22Rv1 (cell line): ENCODE measurements around the gene SOCS6.

Experiments used
- H3K27ac ChIP-seq: fragments of 450-650 bp; 2 replicates; pipeline ENCODE4 v1.5.1; 2017
- ZFX ChIP-seq: fragments of 450-650 bp; IDR thresholded peaks from 2 replicates; pipeline ENCODE4 v1.6.1; 2017; ENCODE audit warnings: antibody characterized with exemption, borderline replicate concordance
- TF ChIP-seq, protein P1 (sequence below): fragments of 450-650 bp; IDR thresholded peaks from 2 replicates; pipeline ENCODE4 v1.5.1; 2017; ENCODE audit warnings: mild to moderate bottlenecking

The SOCS6 gene

DNA sequence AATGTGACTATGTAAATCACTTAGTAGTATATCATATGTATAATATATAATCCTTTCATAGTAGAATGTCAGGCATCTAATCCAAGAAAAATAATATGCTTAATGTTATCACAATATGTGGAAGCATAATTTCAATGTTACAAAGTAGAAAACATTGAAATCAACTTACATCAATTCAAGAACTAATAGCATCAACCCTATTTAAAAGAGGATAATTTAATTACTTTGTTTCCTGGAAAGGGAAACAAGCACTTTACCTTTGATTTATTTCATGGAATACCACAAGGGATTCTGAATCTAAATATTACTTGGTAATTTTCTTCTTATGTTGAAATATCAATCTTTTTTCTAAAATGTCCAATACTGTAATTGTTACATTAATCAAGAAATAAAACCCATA lies 30.6 kb upstream of the SOCS6 start:
- TF ChIP-seq, protein P1, sequence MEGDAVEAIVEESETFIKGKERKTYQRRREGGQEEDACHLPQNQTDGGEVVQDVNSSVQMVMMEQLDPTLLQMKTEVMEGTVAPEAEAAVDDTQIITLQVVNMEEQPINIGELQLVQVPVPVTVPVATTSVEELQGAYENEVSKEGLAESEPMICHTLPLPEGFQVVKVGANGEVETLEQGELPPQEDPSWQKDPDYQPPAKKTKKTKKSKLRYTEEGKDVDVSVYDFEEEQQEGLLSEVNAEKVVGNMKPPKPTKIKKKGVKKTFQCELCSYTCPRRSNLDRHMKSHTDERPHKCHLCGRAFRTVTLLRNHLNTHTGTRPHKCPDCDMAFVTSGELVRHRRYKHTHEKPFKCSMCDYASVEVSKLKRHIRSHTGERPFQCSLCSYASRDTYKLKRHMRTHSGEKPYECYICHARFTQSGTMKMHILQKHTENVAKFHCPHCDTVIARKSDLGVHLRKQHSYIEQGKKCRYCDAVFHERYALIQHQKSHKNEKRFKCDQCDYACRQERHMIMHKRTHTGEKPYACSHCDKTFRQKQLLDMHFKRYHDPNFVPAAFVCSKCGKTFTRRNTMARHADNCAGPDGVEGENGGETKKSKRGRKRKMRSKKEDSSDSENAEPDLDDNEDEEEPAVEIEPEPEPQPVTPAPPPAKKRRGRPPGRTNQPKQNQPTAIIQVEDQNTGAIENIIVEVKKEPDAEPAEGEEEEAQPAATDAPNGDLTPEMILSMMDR = no peak
- TF ChIP-seq ZFX = no peak
- no peak overlapping the region for H3K27ac ChIP-seq

DNA sequence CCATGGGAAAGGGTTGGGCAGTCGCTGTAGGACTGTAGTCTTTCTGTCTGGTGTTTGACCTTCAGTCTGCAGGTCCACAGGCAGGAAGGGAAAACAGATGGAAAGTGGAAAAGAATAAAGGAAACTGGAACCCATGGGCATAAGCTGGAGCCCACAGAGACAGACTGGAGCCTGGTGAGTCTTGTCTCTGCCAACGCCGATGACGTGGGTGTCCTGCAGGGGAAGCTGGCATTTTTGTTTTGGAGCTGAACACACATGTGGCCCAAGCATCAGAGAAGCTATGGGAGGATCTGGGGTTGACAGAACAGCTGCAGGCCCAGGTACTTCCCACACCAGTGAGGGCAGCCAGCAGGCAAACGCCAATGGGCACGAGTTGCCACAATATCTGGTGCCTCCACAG lies 28.2 kb upstream of the SOCS6 start:
- TF ChIP-seq, protein P1 = no peak
- no peak for TF ChIP-seq ZFX

DNA sequence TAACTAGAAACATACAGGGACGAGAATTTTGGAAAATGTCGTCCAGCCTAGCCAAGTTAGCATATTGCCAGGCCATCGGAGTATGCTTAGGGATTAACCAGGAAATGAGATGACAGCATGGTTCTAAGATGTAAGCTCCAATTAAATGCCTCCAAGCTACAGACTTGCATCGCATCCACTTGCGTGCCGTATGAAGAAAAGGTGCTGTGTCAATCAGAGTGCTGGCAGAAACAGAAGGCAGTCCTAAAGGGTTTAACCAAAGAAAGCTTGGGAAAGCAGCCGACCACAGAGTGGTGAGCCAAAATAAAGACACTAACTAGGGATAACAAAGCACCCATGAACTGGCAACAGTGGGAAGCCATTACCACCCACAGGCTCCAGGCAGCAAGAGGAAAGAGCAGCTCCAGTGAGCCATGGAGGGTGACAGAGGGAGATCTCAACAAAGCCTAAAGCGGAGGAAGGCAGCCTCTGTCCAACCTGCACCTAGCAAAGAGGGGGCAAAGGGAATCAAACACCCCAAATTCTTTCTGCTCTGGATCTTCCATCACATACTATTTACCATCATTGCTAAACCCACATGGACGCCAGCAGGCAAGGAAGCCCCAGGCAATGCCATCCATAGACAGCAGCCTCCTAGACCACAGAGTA lies 27.6 kb upstream of the SOCS6 start:
- TF ChIP-seq ZFX = no peak
- TF ChIP-seq, protein P1 = no peak
- no peak overlapping the region for H3K27ac ChIP-seq

More for the DNA sequence above, 28.2 kb upstream of the SOCS6 start:
- H3K27ac ChIP-seq = no peak overlapping the region

DNA sequence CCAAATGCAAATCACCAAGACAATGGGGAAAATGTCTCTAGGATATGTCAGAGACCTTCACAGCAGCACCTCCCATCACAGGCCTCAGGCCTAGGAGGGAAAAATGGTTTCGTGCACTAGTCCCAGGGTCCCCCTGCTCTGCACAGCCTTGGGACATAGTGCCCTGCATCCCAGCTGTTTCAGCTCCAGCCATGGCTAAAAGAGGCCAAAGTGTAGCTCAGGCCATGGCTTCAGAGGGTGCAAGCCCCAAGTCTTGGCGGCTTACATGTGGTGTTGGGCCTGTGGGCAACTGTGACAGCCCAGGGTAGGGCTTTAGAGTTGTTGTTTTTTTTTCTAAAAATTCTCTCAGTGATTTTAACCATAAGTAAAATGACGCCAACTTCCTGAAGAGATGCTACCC lies 25.5 kb upstream of the SOCS6 start:
- no peak overlapping the region for H3K27ac ChIP-seq
- no peak for TF ChIP-seq ZFX
- TF ChIP-seq, protein P1 = no peak

- TF ChIP-seq, protein P1 = no peak
- no peak for TF ChIP-seq ZFX
- H3K27ac ChIP-seq = no peak overlapping the region
Observed at GRCh38 chr18:70271742-70272141, 17.1 kb upstream of the SOCS6 start.

DNA sequence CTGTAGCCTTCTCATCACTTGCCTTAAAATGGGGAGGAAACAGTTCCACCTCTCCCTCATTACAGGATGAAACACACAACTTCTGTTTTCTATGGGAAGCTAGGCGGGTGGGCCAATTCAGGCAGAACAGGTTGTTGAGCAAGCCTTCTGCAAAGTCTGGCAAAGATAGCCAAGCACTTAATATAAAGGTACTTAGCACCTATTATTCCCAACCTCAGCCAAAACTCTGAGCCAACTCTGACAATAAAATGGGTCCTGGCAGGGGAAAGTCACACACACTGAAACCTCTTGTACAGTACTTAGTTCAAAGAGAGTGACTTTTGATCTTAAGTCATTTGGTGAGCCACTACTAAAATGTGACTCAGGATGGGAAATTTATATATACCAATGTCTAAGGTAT lies 15.8 kb upstream of the SOCS6 start:
- TF ChIP-seq, protein P1 = no peak
- no peak for TF ChIP-seq ZFX
- no peak overlapping the region for H3K27ac ChIP-seq

DNA sequence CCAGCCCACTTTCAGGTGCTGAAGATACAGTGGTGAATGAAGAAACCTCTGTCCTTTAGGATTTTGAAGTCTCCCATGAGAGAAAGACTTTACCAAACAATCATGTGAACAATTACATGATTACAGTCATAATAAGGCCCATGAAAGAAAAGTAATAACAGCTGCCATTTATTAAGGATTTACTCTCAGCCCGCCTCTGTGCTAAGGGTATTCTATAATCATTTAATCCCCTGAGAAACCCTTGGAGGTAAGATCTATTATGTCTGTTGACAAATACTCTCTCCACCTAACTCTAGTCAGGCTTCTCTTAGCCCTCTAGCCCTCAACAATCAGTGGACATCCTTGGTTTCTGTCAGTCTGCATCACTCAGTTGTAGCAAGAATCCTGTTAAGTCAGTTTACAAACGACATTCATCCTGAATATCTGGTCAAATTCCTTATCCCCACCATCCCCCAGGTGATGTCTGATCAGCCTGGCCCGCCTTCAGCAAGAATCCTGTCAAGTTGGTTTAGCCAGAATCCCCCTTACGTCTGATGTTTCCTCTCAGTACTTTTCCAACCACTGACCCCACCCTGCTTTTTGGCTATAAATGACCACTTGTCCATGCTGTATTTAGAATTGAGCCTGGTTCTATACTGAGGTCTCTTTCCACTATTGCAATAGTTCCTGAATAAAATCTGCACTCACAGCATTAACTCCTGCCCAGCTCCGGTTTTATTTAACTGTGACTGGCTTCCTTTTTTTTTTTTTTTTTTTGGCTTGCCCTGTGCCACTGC lies 12.2 kb upstream of the SOCS6 start:
- H3K27ac ChIP-seq = no peak overlapping the region
- no peak for TF ChIP-seq ZFX
- TF ChIP-seq, protein P1 = no peak
